GM12873 (cell line): ENCODE measurements around the gene ASPSCR1.

Experiments used
- CTCF ChIP-seq: IDR thresholded peaks from 2 replicates; pipeline ENCODE4 v1.5.1; 2012; ENCODE audit warnings: low read depth, mild to moderate bottlenecking, moderate library complexity, low read length, control low read depth; ENCODE audit not compliant: insufficient read depth; ENCODE audit errors: missing control alignments

The ASPSCR1 gene

GRCh38 chr17:81977211-81977808 lies at the start of gene ASPSCR1:
Gene ASPSCR1, plus strand, starts transcription at chr17:81977629. Its CDS starts 18 bp downstream, at chr17:81977647.
- no peak for TF ChIP-seq CTCF

GRCh38 chr17:81927653-81928543 lies 49.5 kb upstream of the ASPSCR1 start, which contains the start of gene MAFG:
Gene MAFG, minus strand, starts transcription at chr17:81927735. Its CDS starts 4,550 bp downstream, at chr17:81923185.
- TF ChIP-seq CTCF = peak; percentile 42

GRCh38 chr17:81928544-81929252 lies 48.7 kb upstream of the ASPSCR1 start:
- TF ChIP-seq CTCF = no peak

GRCh38 chr17:81929253-81930141 lies 47.9 kb upstream of the ASPSCR1 start:
- no peak for TF ChIP-seq CTCF

- no peak for TF ChIP-seq CTCF
Measured at GRCh38 chr17:81930142-81931125, 47.0 kb upstream of the ASPSCR1 start.

- TF ChIP-seq CTCF = no peak
Measured at GRCh38 chr17:81931189-81931556, 46.3 kb upstream of the ASPSCR1 start.
